ENCODE results near the gene TAF5.
A peak's percentile ranks its signal among the peaks of the same experiment; 100 is the strongest.
"Not testable (repeated sequence)": the region's sequence is repeated elsewhere in the genome, so short reads cannot be mapped to it uniquely, and the experiment has no call there.

The TAF5 gene

DNA sequence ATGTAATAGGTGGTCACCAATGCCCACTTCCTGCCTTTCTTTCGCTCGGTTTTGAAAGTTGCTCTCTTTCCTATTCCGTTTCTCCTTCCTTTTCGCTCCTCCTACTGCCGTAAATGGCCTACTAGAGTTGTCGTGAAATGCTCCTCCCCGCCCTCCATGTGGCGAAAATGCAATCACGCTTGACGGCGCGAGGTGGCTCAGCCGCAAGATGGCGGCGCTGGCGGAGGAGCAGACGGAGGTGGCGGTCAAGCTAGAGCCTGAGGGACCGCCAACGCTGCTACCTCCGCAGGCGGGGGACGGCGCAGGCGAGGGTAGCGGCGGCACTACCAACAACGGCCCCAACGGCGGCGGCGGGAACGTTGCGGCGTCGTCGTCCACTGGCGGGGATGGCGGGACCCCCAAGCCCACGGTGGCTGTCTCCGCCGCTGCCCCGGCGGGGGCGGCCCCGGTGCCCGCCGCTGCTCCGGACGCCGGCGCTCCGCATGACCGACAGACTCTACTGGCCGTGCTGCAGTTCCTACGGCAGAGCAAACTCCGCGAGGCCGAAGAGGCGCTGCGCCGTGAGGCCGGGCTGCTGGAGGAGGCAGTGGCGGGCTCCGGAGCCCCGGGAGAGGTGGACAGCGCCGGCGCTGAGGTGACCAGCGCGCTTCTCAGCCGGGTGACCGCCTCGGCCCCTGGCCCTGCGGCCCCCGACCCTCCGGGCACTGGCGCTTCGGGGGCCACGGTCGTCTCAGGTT is at the start of gene TAF5:
Gene TAF5 (plus strand): TSS at position 195 of the 737 bp plus-strand sequence. CDS start 14 bp downstream, at position 209.
- DNase-seq (ENCODE audit: low read depth) = peak; percentile 94

DNA sequence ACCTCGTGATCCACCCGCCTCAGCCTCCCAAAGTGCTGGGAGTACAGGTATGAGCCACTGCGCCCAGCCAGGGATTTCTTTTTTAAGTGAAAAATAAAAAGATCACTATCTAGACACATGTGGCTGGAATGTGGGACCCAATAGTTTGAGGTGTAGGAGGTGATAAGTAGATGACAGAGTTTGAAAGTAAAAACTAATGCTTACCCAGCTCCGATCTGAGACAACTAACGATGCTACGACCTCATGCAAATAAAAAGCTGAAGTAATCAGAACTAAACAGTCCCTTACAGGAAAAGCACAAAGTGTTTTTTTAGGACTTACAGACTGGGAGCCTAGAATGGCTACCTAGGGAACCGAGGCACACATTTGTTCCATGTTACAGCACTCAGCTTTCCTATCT is 39.9 kb upstream of the TAF5 start:
- no peak for DNase-seq (ENCODE audit: low read depth)

DNA sequence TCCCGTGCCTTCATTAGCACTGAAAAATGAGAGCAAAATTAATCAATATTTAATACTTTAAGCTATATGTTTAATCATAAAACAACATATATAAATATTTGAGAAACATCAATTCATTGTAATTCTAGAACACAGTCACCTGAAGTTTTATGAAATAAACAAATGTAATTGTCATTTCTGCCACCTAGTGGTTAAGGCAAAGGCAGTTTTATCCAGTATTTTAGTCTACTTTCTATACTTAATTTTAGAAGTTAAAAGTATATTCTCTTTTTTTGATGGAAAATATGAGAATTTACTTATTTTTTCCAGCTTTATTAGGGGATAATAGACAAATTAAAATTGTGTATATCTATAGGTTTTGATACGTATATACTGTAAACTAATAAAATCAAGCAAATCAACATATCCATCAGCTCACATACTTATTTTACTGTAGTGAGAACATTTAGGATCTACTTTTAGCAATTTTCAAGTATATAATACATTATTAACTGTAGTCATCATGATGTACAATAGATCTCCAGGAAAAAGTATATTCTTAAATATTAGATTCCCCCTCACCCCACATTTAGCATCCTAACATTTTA is 33.7 kb upstream of the TAF5 start:
- peak; percentile 7 for DNase-seq (ENCODE audit: low read depth)

DNA sequence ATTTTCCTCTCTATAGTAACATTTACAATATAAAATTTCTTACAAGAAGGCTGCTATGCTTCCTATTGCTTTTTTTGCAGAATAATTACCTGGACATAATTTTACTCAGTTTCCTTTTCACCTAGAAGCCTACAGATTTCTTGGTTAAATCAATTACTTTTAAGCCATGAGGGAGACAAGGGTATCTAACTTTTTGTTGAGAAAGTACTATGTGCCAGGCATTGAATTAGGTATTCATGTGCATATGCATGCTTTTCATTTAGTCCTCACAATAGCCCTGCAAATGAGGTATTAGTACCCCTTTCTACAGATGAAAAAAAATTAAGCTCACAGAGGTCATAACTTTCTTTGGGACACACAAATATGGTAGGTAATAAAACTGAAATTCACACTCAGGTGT is 33.2 kb upstream of the TAF5 start:
- DNase-seq (ENCODE audit: low read depth) = no peak

DNA sequence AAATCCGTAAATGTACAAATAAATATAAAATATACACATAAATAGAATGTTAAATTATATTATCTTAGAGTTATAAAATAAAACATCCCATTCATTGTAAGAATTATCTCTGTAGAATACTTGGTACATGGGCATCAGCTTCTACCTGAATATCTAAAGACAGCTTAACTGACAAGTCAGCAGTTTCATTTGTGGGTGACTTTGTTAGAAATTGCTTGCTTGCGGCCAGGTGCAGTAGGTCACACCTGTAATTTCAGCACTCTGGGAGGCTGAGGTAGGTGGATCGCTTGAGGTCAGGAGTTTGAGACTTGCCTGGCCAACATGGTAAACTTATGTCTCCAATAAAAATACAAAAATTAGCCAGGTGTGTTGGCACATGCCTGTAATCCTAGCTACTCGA is 31.4 kb upstream of the TAF5 start:
- DNase-seq (ENCODE audit: low read depth) = no peak

DNA sequence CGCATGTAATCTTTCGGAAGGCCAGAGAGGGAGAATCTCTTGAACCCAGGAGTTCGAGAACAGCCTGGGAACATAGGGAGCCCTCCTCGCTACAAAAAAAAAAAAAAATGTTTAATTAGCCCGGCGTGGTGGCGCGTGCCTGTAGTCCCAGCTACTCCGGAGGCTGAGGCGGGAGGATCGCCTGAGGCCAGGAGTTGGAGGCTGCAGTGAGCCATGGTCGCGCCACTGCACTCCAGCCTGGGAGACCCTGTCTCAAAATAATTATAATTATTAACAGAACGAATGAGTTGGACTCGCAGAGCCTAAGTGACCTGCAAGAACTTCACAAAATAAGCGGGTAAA is 17.6 kb upstream of the TAF5 start:
- DNase-seq (ENCODE audit: low read depth) = no peak

DNA sequence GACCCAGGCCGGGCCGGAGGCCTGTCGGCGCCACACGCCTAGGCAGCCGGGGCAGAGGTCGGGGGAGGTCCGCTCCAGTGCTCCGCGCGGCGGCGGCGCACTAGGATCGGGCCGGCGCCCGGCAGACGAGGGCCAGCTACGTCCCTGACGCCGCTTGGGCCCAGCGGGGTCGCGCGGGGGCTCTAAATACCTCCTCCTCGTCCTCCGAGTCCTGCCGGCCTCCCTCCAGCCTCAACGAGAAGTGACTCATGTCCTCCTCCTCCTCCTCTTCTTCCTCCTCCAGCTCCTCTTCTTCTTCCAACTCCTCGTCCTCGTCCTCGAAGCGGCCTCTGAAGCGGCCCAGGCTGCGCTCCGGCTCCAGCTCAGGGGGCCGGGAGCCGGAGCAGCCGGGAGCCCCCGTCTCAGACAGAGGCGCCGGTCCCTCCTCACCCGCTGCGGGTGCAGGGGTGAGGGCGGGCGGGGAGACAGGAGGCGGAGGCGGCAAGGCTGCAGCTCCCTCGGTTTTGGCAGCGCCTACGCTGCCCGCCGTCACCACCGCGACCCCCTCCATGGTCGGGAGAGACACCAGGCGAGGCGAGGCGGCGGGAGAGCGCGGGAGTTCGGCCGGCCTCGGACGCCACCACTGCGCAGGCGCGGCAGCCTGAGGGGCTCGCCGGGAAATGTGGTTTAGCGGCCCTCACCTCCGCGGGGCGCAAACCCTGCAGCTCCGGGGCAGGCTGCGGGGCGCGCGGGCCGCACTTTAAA is 17.1 kb upstream of the TAF5 start, which contains the start of gene PCGF6:
Gene PCGF6 (minus strand): TSS at position 624 of the 744 bp plus-strand sequence. CDS start 74 bp downstream, at position 550.
- DNase-seq (ENCODE audit: low read depth) = peak; percentile 55

DNA sequence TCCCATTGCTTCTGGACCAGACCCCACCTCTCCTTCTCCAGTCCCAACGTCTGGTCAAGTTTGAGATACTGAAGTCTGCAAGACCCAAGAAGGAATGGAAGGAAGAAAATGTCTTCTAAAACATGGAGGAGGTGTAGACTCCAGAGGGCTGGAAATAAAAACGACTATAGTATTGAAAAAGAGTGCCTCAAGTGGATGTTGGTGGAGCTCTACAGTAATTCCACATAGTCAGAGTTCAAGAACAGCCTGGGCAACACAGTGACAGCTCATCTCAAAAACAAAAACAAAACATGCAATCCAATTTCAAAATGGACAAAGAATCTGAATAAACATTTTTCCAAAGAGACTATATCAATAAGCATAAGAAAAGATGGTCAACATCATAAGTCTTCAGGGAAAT is 14.5 kb upstream of the TAF5 start:
- no peak for DNase-seq (ENCODE audit: low read depth)

DNA sequence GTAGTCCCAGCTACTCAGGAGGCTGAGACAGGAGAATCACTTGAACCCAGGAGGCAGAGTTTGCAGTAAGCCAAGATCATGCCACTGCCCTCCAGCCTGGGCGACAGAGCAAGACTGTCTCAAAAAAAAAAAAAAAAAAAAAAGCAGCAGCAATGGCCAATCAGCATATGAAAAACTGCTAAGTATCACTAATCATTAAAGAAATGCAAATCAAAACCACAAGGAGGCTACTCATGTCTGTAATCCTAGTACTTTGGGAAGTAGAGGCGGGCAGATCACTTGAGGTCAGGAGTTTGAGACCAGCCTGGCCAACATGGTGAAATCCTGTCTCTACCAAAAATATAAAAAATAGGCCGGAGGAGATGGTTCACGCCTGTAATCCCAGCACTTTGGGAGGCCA is 13.2 kb upstream of the TAF5 start:
- DNase-seq (ENCODE audit: low read depth) = not testable (repeated sequence)

DNA sequence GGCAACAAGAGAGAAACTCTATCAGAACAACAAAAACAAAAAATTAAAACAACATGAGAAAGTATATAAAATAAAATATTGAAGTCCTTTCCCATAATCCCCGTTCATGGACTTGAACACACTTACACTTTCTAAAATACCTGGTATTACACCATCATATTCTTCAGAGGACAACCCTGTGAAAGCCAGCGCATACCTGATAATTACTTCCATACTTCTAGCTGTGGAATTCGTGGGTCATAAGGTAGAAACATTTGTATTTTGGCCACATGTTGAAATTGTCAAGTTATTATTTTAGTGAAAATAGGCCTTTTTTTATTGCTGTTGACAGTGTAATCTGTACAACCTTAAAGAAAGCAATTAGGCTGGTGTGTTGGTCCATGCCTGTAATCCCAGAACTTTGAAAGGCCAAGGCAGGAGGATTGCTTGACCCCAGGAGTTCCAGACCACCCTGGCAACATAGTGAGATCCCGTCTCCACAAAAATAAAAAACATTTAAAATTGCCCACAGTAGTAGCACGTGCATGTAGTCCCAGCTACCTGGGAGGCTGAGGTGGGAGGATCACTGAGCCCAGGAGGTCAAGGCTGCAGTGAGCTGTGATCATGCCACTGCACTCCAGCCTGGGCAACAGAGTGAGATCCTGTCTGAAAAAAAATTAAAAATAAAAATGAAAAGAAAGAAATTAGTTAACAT is 11.7 kb upstream of the TAF5 start:
- no peak for DNase-seq (ENCODE audit: low read depth)

DNA sequence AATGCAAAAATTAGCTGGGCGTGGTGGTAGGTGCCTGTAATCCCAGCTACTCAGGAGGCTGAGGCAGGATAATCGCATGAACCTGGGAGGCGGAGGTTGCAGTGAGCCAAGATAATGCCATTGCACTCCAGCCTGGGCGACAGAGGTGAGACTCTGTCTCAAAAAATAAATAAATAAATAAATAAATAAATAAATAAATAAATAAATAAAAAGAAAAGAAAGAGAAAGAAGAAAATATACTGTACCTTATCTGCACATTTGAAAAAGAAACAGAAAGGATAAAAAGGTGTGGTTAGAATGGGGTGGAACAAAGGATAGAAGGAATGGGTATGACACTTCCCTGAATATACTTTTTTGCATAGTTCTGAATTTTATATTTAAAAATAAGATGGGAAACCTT is 8.3 kb upstream of the TAF5 start:
- not testable (repeated sequence) for DNase-seq (ENCODE audit: low read depth)

DNA sequence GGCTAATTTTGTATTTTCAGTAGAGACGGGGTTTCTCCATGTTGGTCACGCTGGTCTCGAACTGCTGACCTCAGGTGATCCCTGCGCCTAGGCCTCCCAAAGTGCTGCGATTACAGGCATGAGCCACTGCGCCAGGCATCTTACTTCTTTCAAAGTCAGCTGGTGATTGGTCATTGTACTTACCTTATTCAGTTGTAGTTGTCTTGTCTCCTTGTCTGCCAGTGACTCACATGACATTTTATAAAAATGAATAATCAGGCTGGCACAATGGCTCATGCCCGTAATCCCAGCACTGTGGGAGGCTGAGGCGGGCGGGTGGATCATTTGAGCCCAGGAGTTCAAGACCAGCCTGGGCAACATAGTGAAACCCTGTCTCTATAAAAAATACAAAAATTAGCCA is 7.0 kb upstream of the TAF5 start:
- DNase-seq (ENCODE audit: low read depth) = not testable (repeated sequence)

DNA sequence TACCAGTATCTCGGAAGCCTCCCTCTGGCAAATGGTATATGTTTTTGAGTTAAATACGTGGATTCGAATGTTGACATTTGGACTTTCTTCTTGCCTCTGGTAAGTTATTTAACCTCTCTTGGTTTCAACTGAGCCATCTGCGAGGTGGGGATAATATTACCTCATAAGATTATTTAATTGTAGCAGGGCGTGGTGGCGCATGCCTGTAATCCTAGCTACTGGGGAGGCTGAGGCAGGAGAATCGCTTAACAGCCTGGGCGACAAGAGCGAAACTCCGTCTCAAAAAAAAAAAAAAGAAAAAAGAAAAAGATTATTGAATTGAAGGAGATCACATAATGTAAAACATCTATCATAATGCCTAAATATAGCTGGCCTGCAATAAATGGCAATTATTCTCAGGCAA is 396 bp upstream of the TAF5 start:
- no peak for DNase-seq (ENCODE audit: low read depth)

DNA sequence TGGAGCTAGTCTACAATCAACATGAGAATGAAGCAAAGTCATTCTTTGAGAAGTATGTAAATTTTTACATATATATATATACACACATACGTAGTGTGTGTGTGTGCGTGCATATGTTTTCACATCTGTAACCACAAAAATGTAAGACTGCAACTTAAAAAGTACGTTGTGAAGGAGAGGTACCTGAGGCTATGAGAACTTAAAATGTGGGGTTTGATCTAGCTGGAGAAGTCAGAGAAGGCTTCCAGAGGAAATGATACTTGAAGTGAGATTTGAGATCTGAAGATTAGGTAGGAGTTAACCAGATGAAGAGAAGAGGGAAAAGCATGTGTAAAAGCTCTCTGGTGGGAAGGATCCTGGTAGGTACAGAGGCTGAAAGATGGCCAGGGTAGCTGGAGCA is 5.8 kb downstream of the TAF5 start:
- no peak for DNase-seq (ENCODE audit: low read depth)

DNA sequence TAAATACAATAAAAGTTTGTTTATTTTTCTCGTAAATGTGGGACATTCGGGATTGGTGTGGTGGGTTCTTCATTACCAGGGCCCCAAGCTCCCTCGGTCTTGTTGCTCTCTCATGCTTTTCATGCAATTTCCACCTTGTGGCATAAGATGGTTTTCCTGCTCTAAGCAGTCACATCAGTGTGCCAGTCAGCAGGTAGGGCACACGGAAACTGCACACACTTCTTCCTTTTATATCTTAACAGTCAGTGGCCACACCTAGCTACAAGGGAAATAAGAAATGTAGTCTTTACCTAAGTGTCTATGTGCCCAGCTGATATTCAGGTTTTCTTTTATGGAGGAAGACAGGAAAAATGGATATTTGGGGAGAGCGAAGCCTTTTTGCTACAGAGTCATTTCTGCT is 6.5 kb downstream of the TAF5 start:
- no peak for DNase-seq (ENCODE audit: low read depth)

DNA sequence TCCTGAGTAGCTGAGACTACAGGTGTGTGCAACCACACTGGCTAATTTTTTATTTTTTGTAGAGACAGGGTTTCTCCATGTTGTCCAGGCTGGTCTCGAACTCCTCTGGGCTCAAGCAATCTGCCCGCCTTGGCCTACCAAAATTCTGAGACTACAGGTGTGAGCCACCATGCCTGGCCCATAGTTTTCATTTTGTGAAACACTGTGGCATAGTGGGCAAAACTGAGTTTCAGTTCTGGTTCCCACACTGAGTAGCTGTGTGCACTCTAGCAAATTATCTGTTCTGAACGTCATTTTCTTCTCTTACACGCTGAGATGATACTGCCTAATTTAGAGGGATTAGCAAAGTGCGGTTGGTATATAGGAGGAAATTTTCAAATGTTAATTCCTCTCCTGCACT is 15.0 kb downstream of the TAF5 start:
- no peak for DNase-seq (ENCODE audit: low read depth)

DNA sequence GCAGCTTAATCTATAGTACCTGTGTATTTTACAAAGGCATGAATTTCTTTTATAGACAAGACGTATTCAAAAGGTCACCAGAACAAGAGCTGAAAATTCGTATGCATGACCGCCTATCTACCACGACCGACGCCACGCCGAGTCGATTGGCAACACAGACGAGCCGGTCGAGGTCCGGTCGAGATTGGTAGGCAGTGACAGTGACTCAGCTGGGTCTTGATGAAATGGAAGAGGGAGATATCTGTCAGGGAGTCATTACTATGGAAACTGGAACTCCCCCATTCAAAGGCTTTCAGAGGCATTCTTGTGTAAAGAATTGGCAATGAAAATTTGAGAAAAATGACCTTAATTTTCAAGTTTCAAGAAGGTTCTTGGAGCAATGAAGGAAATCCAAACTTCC is 26.4 kb downstream of the TAF5 start:
- no peak for DNase-seq (ENCODE audit: low read depth)

DNA sequence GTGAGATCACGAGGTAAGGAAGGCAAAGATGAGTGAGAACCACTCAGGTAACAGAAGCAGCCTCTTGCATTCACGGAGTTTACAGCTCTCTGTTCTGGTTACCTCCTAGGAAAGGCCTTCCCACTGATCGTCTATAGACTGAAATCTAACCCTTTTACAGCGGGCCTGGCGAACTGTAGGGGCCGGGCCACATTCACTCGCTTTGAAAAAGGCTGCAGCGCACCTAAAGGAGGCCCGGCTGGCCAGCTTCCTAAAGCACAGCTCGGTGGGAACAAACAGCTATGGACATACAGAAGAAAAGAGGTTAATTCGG is 27.9 kb downstream of the TAF5 start:
- no peak for DNase-seq (ENCODE audit: low read depth)

DNA sequence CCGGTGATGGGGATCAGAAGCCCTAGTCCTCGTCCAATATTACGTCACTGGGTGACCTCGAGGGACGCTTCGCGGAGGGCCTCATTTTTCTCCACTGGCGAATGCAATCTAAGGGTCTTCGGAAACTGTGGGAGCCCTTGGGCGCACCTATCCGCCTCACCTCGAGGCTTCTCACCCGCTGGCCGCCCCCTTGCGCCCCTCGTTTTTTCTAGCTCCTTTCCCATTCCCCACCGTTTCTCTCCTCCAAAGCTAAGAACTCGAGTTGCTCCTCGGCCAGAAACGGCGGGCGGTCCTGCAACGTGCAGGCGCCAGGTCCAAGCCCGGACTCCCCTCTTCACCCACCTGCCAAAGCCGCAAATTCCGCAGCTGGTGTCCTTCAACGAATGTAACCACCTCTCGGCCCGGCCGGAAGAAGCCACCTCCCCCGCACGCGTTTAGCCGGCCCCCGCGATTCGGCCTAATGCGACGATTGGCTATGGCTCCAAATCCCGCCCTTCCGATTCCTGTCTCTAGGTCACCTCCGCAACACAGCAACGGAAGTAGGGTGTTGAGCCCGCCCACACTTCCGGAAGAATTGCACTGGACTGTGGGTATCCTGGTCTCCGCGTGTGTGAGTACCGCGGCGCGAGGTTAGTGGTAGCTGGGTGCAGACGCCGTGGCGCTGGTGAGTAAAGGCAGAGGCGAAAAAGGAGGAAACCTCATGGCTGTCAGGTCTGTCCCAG is 28.5 kb downstream of the TAF5 start, which contains the start of the genes ATP5MK and PDCD11:
Gene ATP5MK (minus strand): TSS at position 409 of the 722 bp plus-strand sequence. CDS start 4,018 bp downstream, outside the sequence.
Gene PDCD11 (plus strand): TSS at position 560 of the 722 bp plus-strand sequence. CDS start 1,801 bp downstream, outside the sequence.
- DNase-seq (ENCODE audit: low read depth) = peak; percentile 98

DNA sequence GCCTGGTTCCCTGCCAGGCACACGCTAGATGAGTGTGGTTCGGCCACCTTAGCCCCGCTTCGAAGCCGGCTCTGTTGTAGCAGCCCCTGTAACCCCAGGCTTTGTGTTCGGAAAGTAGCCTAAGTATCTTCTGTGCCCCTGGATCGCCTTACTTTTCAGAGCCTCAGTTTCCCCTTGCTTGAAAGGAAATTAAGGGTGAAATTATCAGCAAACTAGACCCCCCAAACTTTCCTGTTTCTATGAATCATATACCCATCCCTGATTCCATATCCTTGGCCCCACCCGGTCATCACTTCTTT is 29.0 kb downstream of the TAF5 start:
- no peak for DNase-seq (ENCODE audit: low read depth)

DNA sequence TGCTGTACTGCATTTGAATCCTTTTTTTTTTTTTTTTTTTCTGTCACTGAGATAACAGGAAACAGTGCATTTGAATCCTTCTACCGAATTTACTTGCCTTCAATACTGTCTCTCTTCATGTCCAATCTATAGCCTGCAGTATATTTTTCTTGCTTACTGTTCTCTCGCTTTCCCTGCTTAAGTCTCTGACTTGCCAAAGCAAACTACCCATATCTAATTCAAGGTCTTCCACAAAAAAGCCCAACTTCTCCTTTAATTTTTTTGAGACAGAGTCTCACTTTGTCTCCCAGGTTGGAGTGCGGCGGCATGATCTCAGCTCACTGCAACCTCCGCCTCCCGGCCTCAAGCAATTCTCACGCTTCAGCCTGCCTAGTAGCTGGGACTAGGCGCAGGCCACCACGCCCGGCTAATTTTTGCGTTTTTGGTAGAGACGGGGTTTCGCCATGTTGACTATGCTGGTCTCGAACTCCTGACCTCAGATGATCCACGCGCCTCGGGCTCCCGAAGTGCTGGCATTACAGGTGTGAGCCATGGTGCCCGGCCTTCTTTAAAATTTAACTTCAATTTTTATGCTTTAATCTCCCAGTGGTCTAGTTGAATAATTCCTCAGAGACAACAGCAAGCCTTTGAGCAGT is 29.5 kb downstream of the TAF5 start:
- no peak for DNase-seq (ENCODE audit: low read depth)

DNA sequence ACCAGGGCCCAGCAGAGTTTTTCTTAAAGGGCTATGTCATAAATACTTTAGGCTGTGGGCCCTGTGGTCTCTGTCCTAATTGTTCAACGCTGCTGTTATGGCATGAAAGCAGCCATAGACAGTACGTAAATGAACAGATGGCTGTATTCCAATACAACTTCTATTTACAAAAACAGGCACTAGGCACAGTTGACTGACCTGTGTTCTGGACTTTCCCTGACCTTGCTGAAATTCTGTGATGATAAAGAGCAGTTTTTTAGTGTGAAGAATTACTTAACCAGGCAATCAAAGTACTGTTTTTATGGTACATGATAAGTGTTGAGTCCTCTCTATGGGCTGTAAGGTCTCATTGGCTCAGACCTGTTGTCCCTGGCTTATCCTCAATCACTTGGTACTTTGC is 45.8 kb downstream of the TAF5 start:
- no peak for DNase-seq (ENCODE audit: low read depth)
